GM12878 (cell line): ENCODE data around the gene POR. TPM values are rescaled to one million over a fixed set of nuclear protein-coding genes. Genes with fewer than 3 reads are reported as not detected.

Experiments used
- ATAC-seq: fragments of 200-7000 bp; cut with Tn5 transposase; 3 replicates; pipeline ENCODE4 v1.9.1; 2020; ENCODE audit warnings: mild to moderate bottlenecking, moderate library complexity
- BruUV-seq: library from RNA; stranded (reverse); fragments of 400-500 nt; replicated peaks from 2 replicates; lab custom pipeline; 2021; lab: Mats Ljungman, UMichigan
- CTCF ChIA-PET: fragments of 300-600 bp; sonication (Branson Sonifier 250); formaldehyde crosslinking; extraction: SDS; loops from one replicate; lab custom pipeline; 2021; ENCODE audit warnings: inconsistent platforms; lab: Yijun Ruan, JAX
- POLR2A ChIA-PET: fragments of 350-600 bp; formaldehyde crosslinking; extraction: SDS; loops from one replicate; lab custom pipeline; 2021; ENCODE audit warnings: inconsistent platforms; lab: Charles Lee
- RAD21 ChIA-PET: fragments of 300-600 bp; sonication (Branson Sonifier 250); formaldehyde crosslinking; loops from one replicate; lab custom pipeline; 2023; ENCODE audit warnings: antibody characterized with exemption; ENCODE audit not compliant: unreplicated experiment; lab: Charles Lee
- SMC1A ChIA-PET: fragments of 300-600 bp; sonication (Branson Sonifier 250); formaldehyde crosslinking; loops from one replicate; lab custom pipeline; 2023; ENCODE audit not compliant: unreplicated experiment, uncharacterized antibody; lab: Charles Lee
- DNase-seq: peaks from one replicate; pipeline ENCODE4 v3.0.0-alpha.2; 2011; ENCODE audit warnings: low read depth, low spot score
- FAIRE-seq: peaks from 3 replicates; lab custom pipeline; 2011; peaks lifted over from hg19 to GRCh38; lab: Jason Lieb, UNC
- H2AFZ ChIP-seq: 2 replicates; pipeline ENCODE4 v1.6.0; 2011; ENCODE audit warnings: low read depth, low read length, control low read depth; ENCODE audit not compliant: control insufficient read depth
- H3K27ac ChIP-seq: 2 replicates; pipeline ENCODE4 v1.5.1; 2011; ENCODE audit warnings: control low read depth; ENCODE audit not compliant: control insufficient read depth, insufficient read depth
- H3K27me3 ChIP-seq, 2 experiments: replicated peaks in 1 of 2; 2 replicates each; pipeline versions ENCODE4 v1.6.0 to v1.6.1; 2011; ENCODE audit warnings: low read length in 1 of 2; ENCODE audit not compliant: control insufficient read depth in 2 of 2, insufficient read depth in 2 of 2
- H3K36me3 ChIP-seq, 2 experiments: 2 replicates each; pipeline ENCODE4 v1.5.1; 2011; ENCODE audit warnings: low read length in 1 of 2; ENCODE audit not compliant: control insufficient read depth in 2 of 2, insufficient read depth in 2 of 2
- H3K4me1 ChIP-seq: 2 replicates; pipeline ENCODE4 v1.6.1; 2011; ENCODE audit warnings: mild to moderate bottlenecking, low read length, moderate library complexity, mixed read lengths; ENCODE audit not compliant: control insufficient read depth, insufficient read depth
- H3K4me2 ChIP-seq: 2 replicates; pipeline ENCODE4 v1.6.0; 2011; ENCODE audit warnings: control low read depth; ENCODE audit not compliant: control insufficient read depth, insufficient read depth
- H3K4me3 ChIP-seq: fragments of 200-600 bp; sonication (generic); 2 replicates; pipeline ENCODE4 v1.5.1; 2016
- H3K79me2 ChIP-seq: 2 replicates; pipeline ENCODE4 v1.6.0; 2011; ENCODE audit warnings: low read length; ENCODE audit not compliant: control insufficient read depth, insufficient read depth
- H3K9ac ChIP-seq: 2 replicates; pipeline ENCODE4 v1.8.0; 2011; ENCODE audit warnings: low read length, control low read depth, mixed read lengths; ENCODE audit not compliant: control insufficient read depth, insufficient read depth
- H3K9me3 ChIP-seq: replicated peaks from 3 replicates; pipeline ENCODE4 v1.5.1; 2011; ENCODE audit warnings: mild to moderate bottlenecking, low read length; ENCODE audit not compliant: control insufficient read depth, insufficient read depth
- H4K20me1 ChIP-seq: 2 replicates; pipeline ENCODE4 v1.6.0; 2011; ENCODE audit not compliant: control insufficient read depth, insufficient read depth
- NBN ChIP-seq: fragments of 450-650 bp; IDR thresholded peaks from 2 replicates; pipeline ENCODE4 v1.6.1; 2016
- NRF1 ChIP-seq: conservative IDR thresholded peaks from 2 replicates; pipeline ENCODE4 v1.6.1; 2011; ENCODE audit warnings: mild to moderate bottlenecking, low read depth, low read length, improper control_type of control experiment
- RBBP5 ChIP-seq: fragments of 200-600 bp; sonication (generic); conservative IDR thresholded peaks from 2 replicates; pipeline ENCODE4 v1.6.1; 2016
- SP1 ChIP-seq: IDR thresholded peaks from one replicate; pipeline ENCODE4 v1.6.1; 2011; ENCODE audit warnings: low read depth, low read length
- TCF7 ChIP-seq: IDR thresholded peaks from 2 replicates; pipeline ENCODE4 v1.6.1; 2014; ENCODE audit warnings: antibody characterized with exemption, borderline replicate concordance
- WGBS: methylation state at CpG from one replicate; pipeline ENCODE4 v1.1.6; 2016; ENCODE audit warnings: low lambda C conversion rate; ENCODE audit not compliant: insufficient replicate concordance, insufficient coverage; ENCODE audit errors: missing lambda C conversion rate; 5-methylcytosine and 5-hydroxymethylcytosine counted together
- in situ Hi-C: fragments of 300-500 bp; cut with MboI; formaldehyde crosslinking; loops from 9 replicates; pipeline ENCODE4 v1.14.3; 2018; ENCODE audit warnings: mixed read lengths
- intact Hi-C: fragments of 100-400 bp; cut with micrococcal nuclease; formaldehyde crosslinking; loops from one replicate; pipeline ENCODE4 v1.14.2; 2022; ENCODE audit not compliant: unreplicated experiment
- polyA plus RNA-seq, 11 experiments: library from polyadenylated mRNA; depleted of rRNA in 4 of 11; unstranded in 6 of 11; stranded (reverse) in 5 of 11; fragments of >200 nt; fragmentation: Nextera tagmentation in 4 of 11; fragmentation: Illumina TruSeq in 1 of 11; extraction: Ambion mirVana in 4 of 11; extraction: Trizol in 1 of 11; gene quantifications; 1 replicate in 1 of 11; 2 replicates in 10 of 11; pipeline versions ENCODE4 v1.2.1 to v1.2.3, GENCODE V29; 2011 to 2016; ENCODE audit warnings: inconsistent platforms in 2 of 11, missing spikeins in 2 of 11, low read depth in 1 of 11
- total RNA-seq, 4 experiments: library from RNA; depleted of rRNA in 3 of 4; stranded (reverse); fragments of >200 nt in 3 of 4; fragmentation: Illumina TruSeq in 1 of 4; extraction: Trizol in 1 of 4; gene quantifications; 2 replicates each; pipeline versions ENCODE4 v1.2.1 to v1.2.3, GENCODE V29; 2013 to 2021
- TF ChIP-seq, protein P1 (sequence below): fragments of 450-650 bp; IDR thresholded peaks from 2 replicates; pipeline ENCODE4 v1.6.1; 2017; ENCODE audit warnings: mild to moderate bottlenecking

The POR gene
- total and polyA plus RNA-seq, 10 of the 15 experiments (the other 5 are each of a cell fraction or from before 2014, with no cell fraction given) = 2.2 to 75.8 (median 35.9) TPM

DNA sequence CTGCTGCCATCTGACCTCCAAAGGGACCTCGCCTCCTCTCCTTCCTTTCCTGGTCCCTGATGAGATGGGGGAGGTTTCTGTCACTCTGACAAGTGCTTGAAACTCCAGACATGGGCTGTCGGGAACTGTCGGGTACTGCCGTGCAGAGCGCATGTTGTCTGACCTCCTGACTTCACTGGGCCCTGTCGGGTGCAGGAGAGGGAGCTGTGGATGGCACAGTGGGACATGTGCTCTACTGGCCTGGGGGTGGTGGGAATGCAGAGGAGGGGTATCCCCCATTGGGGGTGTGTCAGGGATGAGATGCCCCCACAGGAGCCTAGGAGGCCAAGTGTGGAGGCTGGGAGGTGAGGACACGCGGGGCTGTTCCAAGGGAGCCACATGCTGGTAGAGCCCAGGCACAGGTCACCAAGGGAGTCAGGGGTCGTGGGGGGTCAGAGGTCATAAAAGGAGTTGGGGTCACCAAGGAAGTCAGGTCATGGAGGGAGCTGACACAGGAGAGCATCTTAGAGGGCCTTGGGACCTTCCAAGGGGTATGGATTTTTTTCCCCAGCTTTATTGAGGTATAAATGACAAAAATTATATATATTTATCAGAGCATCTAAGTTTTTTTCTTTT lies 48.5 kb downstream of the POR start:
- no peaks in the 10 kb centered on the region for H3K79me2 ChIP-seq
- H3K9ac ChIP-seq = no peak overlapping the region
- no peak overlapping the region for H3K4me2 ChIP-seq
- 92% methylated on average over 9 of the region's 9 CpGs for WGBS
- CTCF ChIA-PET = no interaction called here
- H3K4me3 ChIP-seq = no peak overlapping the region
- ATAC-seq (no peak), FAIRE-seq (no peak), DNase-seq (no peak)
- no peak overlapping the region for H2AFZ ChIP-seq
- POLR2A ChIA-PET = interaction anchor here (0.7 kb wide), 1 partner anchor 242 kb away, joined by 3 read pairs; no protein-coding TSS in a partner anchor
- BruUV-seq = no TSS peak
- no peak for TF ChIP-seq SP1
- no peak for TF ChIP-seq TCF7
- no peak for TF ChIP-seq NBN
- no peak for TF ChIP-seq RBBP5
- no peak for TF ChIP-seq NRF1
- TF ChIP-seq, protein P1, sequence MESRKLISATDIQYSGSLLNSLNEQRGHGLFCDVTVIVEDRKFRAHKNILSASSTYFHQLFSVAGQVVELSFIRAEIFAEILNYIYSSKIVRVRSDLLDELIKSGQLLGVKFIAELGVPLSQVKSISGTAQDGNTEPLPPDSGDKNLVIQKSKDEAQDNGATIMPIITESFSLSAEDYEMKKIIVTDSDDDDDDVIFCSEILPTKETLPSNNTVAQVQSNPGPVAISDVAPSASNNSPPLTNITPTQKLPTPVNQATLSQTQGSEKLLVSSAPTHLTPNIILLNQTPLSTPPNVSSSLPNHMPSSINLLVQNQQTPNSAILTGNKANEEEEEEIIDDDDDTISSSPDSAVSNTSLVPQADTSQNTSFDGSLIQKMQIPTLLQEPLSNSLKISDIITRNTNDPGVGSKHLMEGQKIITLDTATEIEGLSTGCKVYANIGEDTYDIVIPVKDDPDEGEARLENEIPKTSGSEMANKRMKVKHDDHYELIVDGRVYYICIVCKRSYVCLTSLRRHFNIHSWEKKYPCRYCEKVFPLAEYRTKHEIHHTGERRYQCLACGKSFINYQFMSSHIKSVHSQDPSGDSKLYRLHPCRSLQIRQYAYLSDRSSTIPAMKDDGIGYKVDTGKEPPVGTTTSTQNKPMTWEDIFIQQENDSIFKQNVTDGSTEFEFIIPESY = no peak
- SMC1A ChIA-PET = no interaction called here
- RAD21 ChIA-PET = no interaction called here
- H3K36me3 ChIP-seq = peaks cover 2 to 4% of the 10 kb centered on the region in 2 experiments; a peak in 3 of 4 replicates
- no peaks in the 10 kb centered on the region for H4K20me1 ChIP-seq
- no peaks in the 10 kb centered on the region for H3K4me1 ChIP-seq
- in situ Hi-C loops = no loop called here
- no peaks in the 10 kb centered on the region for H3K27me3 ChIP-seq
- H3K27ac ChIP-seq = no peak overlapping the region
- intact Hi-C loops = no loop called here
- no peaks in the 10 kb centered on the region for H3K9me3 ChIP-seq
